Measurements from ENCODE around the gene MOBP. TPM values are rescaled to one million over a fixed set of nuclear protein-coding genes. Genes with fewer than 3 reads are reported as not detected.
"Not testable (repeated sequence)": the region's sequence is repeated elsewhere in the genome, so short reads cannot be mapped to it uniquely, and the experiment has no call there.

The MOBP gene
- not detected in 2 replicates for total RNA-seq (2014; rRNA removed; shearing (Covaris generic))

DNA sequence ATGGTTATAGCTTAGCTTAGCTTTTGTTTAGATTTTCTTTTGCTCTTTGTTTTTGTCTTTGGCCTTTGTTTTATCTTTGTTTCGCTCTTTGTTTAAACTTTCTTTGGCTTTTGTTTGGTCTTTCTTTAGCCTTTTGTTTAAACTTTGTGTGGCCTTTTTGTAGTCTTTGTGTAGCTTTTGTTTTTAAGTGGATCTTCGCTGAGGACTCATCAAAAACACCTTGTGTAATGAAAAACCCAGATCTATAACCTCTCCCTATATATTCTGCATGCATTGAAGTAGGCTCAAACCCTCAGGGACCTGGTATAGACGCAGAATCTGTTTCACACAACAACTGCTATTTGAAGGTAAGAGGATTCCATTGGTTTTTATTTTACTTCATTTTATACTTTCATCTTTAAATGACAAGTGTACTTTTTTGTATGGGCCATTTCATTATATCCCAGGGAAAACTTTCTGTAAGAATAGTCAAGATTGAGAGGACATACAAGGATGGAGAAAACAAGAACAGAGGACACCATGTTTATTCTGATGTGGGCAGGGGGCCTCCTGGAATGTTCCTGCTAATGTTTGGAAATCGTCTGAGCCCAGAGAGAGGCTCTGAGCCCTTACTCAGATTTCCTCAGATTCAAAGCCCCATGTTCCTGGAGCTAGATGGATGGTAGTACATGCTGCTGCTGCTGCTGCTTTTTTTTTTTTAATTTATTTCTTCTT lies at the start of gene MOBP:
Gene MOBP, plus strand, starts transcription at position 287 of the 714 bp plus-strand sequence. CDS start 34,390 bp downstream, outside the sequence.
- no peak for DNase-seq (ENCODE audit: low spot score)

DNA sequence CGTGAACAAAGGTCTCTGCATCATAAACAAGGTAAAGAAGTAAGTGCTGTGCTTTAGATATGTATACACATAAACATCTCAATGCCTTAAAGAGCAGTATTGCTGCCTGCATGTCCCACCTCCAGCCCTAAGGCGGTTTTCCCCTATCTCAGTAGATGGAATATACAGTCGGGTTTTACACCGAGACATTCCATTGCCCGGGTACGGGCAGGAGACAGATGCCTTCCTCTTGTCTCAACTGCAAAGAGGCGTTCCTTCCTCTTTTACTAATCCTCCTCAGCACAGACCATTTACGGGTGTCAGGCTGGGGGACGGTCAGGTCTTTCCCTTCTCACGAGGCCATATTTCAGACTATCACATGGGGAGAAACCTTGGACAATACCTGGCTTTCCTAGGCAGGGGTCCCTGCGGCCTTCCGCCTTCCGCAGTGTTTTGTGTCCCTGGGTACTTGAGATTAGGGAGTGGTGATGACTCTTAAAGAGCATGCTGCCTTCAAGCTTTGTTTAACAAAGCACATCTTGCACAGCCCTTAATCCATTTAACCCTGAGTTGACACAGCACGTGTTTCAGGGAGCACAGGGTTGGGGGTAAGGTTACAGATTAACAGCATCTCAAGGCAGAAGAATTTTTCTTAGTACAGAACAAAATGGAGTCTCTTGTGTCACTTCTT lies 48.8 kb upstream of the MOBP start:
- not testable (repeated sequence) for DNase-seq (ENCODE audit: low spot score)

- no peak for DNase-seq (ENCODE audit: low spot score)
Observed at GRCh38 chr3:39419742-39420315, 47.7 kb upstream of the MOBP start.

DNA sequence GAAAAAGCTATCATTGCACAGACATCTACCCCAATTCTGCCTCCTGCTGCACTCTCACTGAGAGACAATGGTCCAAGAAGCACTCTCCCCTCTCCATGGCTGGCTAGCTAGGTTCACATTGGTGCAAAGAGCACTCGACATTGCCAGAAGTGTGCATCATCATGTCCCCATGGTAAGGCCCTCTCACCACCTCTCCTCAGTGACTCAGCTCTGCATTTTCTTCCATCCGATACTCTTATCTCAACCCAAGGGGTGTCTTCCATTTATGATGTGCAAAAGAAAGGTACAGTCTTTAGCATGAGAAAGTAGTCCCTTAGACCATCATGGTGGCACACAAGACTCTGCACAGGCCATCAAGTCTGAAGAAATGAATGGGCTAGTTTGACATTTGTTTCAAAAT lies 46.9 kb upstream of the MOBP start:
- no peak for DNase-seq (ENCODE audit: low spot score)

DNA sequence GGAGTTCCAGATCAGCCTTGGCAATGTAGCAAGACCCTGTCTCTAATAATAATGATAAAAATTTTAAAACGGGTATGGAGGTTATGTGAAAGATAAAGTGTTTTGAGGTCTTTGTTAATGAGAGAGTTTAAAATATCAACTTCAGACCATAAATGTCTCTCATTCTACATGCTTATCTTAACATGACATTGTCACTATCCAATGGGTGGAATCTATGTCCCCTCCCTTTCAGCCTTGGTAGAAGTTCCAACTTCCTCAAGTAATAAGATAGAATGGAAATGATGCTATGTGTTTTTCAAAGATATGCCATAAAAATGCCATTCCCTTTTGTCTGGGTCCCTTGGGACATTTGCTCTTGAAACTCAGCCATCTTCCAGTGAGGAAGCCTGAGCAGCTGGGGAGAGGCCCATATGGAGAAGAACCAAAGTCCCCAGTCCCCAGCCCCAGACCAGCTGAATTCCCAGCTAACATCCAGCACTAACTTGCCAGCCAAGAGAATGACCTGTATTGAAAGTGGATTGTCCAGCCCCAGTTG lies 44.0 kb upstream of the MOBP start:
- DNase-seq (ENCODE audit: low spot score) = no peak

- DNase-seq (ENCODE audit: low spot score) = no peak
Observed at GRCh38 chr3:39426312-39426711, 41.2 kb upstream of the MOBP start.

GRCh38 chr3:39427506-39427905 lies 40.0 kb upstream of the MOBP start:
- DNase-seq (ENCODE audit: low spot score) = no peak

GRCh38 chr3:39428745-39429201 lies 38.7 kb upstream of the MOBP start:
- no peak for DNase-seq (ENCODE audit: low spot score)

GRCh38 chr3:39429466-39429865 lies 38.0 kb upstream of the MOBP start:
- DNase-seq (ENCODE audit: low spot score) = no peak

DNA sequence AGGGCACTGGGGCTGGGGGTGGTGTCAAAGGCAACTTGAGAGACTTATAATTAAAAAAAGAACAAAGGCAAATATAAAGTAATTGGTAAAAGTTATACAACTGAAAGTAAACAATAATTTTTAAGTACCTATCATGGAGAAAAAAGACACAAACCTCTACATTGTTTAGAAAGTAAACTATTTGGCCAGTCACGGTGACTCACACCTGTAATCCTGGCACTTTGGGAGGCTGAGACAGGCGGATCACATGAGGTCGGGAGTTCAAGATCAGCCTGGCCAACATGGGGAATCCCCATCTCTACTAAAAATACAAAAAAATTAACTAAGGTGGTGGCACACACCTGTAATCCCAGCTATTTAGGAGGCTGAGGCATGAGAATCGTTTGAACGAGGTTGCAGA lies 35.1 kb upstream of the MOBP start:
- DNase-seq (ENCODE audit: low spot score) = peak; percentile 38

DNA sequence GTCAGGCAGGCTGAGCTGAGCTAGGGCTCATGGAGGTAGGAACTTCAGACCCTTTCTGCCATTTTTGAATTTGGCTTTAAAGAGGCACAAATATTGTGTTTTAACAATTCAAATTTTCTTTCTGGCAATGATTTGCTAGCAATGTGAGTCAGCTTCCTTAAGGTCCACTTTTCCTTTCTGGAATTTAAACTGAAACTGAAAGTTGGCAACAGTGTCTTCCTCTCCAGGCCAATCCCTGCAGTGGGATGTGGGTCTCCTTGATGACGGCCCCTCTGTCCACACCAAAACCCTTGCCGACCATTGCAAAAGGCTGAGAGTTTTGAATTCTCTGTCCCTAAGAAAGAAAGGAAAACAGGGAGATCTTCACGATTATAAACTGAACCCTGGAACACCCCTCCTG lies 33.8 kb upstream of the MOBP start:
- DNase-seq (ENCODE audit: low spot score) = peak; percentile 58

DNA sequence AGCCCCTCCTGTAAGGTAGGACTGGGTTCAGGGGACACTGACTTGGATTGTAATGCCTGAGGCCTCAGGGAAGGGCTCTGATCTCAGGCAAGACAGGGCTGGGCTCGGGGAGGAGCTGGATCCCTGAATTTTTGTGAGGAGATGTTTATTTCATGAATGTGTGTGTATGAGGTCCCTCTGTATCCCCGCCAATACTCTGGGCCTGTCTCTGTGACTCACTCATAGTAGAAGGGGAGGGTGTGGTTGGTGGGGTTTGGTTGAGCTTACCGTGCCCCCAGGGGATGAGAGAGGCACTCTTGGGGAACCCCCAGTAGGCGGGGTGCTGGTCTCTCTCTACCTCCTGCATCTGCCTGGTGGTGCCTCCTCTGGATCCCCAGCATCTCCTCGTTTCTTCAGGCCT lies 32.9 kb upstream of the MOBP start:
- peak; percentile 59 for DNase-seq (ENCODE audit: low spot score)

- no peak for DNase-seq (ENCODE audit: low spot score)
Observed at GRCh38 chr3:39435006-39435748, 32.3 kb upstream of the MOBP start.

DNA sequence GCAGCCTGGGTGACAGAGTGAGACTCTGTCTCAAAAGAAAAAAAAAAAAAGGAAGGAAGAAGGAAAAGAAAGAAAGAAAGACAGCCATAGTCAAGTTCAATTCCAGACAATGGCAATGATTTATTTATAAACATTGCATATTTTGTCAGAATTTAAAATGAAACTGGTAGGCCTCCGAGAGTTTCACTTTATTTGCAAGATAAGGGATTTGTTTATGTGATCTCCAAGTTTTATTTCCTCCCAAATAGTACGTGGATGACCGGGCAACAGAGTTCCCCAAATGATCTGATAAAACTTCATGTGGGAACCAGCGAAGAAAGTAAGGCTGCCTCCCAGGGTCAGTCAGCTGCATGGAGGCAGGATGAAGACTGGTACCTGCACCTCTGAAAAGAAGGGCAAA lies 28.6 kb upstream of the MOBP start:
- no peak for DNase-seq (ENCODE audit: low spot score)

DNA sequence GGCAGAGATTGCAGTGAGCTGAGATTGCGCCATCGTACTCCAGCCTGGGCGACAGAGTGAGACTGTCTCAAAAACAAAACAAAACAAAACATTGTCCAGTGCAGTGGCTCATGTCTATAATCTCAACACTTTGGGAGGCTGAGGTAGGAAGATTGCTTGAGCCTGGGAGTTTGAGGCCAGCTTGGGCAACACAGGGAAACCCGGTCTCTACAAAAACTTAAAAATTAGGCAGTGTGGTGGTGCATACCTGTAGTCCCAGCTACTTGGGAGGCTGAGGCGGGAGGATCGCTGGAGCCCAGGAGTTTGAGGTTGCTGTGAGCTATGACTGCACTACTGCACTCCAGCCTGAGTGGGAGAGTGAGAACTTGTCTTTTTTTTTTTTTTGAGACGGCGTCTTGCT lies 27.2 kb upstream of the MOBP start:
- DNase-seq (ENCODE audit: low spot score) = no peak

DNA sequence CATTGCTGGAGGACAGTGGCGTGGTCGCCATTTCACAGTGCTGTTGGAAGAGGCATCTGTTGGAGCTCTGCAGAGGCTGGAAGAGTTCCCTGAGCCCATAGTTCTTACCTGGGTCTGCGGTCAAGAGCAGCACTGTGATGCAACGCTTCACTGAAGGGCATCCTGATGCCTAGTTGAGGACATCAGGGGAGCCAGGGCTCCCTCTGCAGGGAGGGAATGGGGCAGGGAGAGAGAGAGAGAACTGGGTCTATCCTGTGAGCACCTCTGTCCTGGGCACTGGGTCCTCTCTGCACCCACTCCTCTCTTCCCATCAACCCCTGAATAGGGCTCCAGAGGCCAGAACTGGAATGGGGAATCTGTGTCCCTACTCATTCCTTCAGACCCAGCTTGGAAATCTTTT lies 23.9 kb upstream of the MOBP start:
- no peak for DNase-seq (ENCODE audit: low spot score)

DNA sequence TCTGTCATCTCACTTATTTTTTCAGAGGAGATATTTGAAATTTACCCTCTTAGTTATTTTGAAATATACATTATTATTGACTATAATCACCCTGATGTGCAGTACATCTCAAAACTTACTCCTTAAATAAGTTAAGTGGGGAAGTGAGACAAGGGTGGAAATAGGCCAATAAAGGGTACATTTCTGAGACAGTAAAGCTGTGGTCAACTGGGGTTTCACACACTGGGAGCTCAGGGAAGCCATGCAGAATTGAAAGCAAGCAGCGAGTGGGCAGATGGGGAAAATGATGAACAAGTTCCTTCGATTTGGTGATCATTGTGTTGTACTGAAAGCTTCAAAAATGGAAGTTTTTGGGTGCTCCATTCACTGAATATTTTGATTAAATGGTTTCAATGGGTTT lies 21.6 kb upstream of the MOBP start:
- no peak for DNase-seq (ENCODE audit: low spot score)

DNA sequence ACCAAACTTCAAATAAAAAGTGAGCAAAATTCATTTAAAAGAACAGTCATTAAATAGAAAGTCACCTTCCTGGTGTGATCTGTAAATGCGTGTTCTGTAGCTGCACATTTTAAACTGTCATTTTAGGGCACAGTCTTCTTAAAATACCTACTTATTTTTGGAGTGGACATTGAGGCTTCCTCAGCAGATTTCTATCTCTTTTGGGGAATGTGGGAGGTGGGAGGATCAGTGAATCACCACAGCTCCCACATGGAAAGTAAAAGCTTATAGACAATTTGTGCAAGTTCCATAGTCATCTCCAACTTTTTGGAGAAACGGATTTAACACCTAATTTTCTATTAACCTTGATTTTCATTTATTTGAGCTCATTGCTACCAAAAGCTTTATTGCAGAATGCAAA lies 21.0 kb upstream of the MOBP start:
- no peak for DNase-seq (ENCODE audit: low spot score)

DNA sequence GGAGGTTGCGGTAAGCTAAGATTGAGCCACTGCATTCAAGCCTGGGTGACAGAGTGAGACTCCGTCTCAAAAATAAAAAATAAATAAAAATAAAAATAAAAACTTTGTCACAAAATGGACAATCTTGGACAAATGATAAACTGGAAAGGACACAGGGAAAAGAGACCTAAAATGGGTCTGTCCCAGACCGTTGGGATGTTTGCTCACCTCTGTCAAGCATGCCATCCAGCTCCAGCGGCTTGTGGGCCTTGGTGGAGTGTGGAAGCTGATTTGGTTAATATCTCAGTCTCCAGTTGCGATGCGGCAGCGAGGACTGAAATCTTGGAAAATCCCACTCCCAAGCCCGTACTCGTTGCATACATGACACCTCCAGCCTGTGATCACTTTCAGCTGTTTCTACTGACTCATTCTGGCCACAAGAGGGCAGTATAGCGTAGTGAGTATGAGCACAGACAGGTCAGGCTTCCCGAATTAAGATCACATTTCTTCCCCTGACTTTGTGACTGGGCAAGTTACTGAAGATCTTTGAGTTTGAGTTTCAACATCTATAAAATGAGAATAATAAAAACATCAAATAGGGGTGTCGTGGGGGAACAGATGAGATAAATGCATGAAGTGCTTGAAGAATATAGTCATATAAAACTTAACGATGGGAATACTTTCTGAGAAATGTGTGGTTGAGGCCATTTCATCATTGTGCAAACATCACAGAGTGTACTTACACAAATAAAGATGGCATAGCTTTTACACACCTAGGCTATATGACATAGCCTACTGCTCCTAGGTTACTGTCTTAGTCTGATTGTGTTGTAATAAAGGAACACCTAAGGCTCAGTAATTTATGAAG lies 19.6 kb upstream of the MOBP start:
- peak; percentile 64 for DNase-seq (ENCODE audit: low spot score)

- no peak for DNase-seq (ENCODE audit: low spot score)
Observed at GRCh38 chr3:39448506-39449233, 18.8 kb upstream of the MOBP start.

Data from A172 (cell line).